ENCODE results near the gene GAN.

The GAN gene

GRCh38 chr16:81357711-81358260 lies 43.0 kb downstream of the GAN start:
- DNase-seq: no peak

- DNase-seq: no peak
Observed at GRCh38 chr16:81358860-81359259, 44.1 kb downstream of the GAN start.

- DNase-seq: no peak
Observed at GRCh38 chr16:81360135-81360534, 45.4 kb downstream of the GAN start.

GRCh38 chr16:81365731-81366130 lies 51.0 kb downstream of the GAN start:
- no peak for DNase-seq

- peak; percentile 11 for DNase-seq
Observed at GRCh38 chr16:81366316-81366932, 51.7 kb downstream of the GAN start.

GRCh38 chr16:81367821-81368220 lies 53.1 kb downstream of the GAN start:
- no peak for DNase-seq

- no peak for DNase-seq
Observed at GRCh38 chr16:81369888-81370504, 55.2 kb downstream of the GAN start.

GRCh38 chr16:81371106-81371505 lies 56.3 kb downstream of the GAN start:
- DNase-seq: no peak

GRCh38 chr16:81374550-81374949 lies 59.8 kb downstream of the GAN start:
- no peak for DNase-seq

GRCh38 chr16:81376880-81377279 lies 62.1 kb downstream of the GAN start:
- no peak for DNase-seq

GRCh38 chr16:81378049-81378448 lies 63.3 kb downstream of the GAN start:
- no peak for DNase-seq

- DNase-seq: no peak
Observed at GRCh38 chr16:81380932-81381331, 66.2 kb downstream of the GAN start.

GRCh38 chr16:81384006-81384405 lies 69.2 kb downstream of the GAN start:
- no peak for DNase-seq

- DNase-seq: no peak
Observed at GRCh38 chr16:81385031-81385756, 70.4 kb downstream of the GAN start.

GRCh38 chr16:81388357-81388756 lies 73.6 kb downstream of the GAN start:
- DNase-seq: no peak

GRCh38 chr16:81390840-81391239 lies 76.1 kb downstream of the GAN start:
- no peak for DNase-seq

- no peak for DNase-seq
Observed at GRCh38 chr16:81392011-81392410, 77.2 kb downstream of the GAN start.

GRCh38 chr16:81394416-81394815 lies 79.7 kb downstream of the GAN start:
- no peak for DNase-seq

- DNase-seq: no peak
Observed at GRCh38 chr16:81394966-81395655, 80.3 kb downstream of the GAN start.

- no peak for DNase-seq
Observed at GRCh38 chr16:81397058-81397878, 82.5 kb downstream of the GAN start.

GRCh38 chr16:81397879-81398520 lies 83.2 kb downstream of the GAN start:
- DNase-seq: no peak

- no peak for DNase-seq
Observed at GRCh38 chr16:81399909-81400308, 85.1 kb downstream of the GAN start.

Measured in NCI-H526 treated with DMSO at 0.1 percent for 48 hours (cell line).